HG02759 (cell line): ENCODE measurements around the gene CFAP107.

ENCODE experiments used
- ATAC-seq: cut with Tn5 transposase; IDR thresholded peaks from one replicate; pipeline ENCODE4 v1.9.1; 2021; ENCODE audit warnings: mild to moderate bottlenecking, moderate library complexity; ENCODE audit not compliant: unreplicated experiment

CFAP107 gene

DNA sequence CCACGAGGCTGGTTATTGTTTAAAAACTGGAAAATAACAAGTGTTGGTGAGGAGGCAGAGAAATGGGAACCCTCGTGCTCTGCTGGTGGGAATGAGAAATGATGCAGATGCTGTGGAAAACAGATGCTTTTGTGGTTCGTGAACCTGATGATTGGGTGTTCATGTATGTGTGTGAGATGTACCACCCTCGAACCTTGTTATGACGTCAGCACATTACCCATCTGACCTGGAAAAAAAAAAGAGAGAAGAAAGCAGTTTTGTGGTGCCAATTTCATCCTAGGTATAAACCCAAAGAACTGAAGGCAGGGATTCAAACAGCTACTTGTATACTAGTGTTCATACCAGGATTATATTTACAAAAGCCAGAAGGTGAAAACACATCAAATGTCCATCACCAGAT lies 6.4 kb upstream of the CFAP107 start:
- ATAC-seq, result no peak

DNA sequence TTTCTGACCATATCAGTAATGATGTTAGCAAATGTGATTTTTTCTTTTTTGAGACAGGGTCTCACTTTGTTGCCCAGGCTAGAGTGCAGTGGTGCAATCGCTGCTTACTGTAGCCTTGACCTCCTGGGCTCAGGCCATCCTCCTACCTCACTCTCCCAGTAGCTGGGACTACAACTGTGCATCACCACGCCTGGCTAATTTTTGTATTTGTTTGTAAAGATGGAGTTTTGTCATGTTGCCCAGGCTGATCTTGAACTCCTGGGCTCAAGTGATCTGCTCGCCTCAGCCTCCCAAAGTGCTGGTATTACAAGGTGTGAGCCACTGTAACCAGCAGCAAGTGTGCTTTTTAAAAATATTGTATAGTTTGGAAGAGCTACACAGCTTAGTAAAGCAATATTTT lies 4.1 kb upstream of the CFAP107 start:
- ATAC-seq, result no peak

DNA sequence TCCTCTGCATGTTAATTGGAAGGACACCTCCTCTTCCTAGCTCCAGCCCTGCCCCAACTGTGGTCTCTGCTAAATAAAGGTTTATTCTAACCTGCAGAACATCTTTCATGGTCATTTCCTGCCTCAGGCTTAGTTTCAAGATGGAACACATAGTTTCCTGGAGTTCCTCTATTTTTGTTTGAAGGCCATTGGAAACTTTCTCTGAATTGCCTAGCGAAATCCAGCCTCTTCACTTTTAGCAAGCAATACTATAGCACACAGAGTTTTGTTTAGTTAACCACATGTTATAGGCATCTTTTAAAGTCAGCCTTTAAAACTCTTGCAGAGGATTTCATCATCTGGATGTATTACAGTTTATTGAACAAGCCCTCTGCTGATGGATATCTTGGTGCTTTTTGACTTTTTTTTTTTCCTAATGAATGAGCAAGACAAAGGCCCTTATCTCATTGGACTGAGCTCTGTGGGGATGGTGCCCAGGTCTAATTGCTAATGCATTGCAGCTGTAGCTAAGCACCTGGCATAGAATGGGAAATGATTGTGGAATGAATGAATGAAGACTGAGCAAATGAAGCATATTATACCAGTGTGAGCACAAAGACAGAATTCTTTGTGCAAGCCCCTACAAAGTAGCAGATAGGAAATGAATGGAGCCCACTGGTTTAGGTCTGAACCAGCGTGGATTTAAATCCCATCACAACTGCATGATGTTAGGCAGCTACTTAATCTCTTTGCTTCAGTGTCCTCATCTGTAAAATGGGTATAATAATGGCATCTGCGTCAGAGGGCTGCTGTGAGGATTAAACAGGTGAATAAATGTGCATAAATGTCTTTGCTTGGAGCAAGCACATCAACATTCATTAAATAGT lies 641 bp upstream of the CFAP107 start:
- ATAC-seq, result no peak

DNA sequence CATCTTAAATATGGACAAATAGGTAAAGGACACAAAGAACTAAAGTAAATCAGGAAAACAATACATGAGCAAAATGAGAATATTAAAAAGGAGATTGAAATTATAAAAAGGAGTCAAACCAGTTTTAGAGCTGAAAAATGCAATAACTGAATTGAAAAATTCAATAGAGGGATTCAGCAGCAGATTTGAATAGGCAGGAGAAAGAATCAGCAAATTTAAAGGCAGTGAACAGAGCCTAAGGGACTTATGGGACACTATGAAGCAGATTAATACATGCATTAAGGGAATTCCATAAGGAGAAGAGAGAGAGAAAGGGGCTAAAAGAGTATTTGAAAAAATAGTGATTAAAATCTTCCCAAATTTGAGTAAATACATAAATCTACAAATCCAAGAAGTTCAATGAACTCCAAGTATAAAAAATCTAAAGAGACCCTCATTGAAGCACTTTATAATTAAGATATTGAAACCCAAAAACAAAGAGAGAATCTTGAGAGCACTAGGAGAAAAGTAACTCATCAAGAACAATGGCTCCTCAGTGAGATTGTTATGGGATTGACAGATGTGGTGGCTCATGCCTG lies 2.9 kb downstream of the CFAP107 start:
- ATAC-seq, result no peak

DNA sequence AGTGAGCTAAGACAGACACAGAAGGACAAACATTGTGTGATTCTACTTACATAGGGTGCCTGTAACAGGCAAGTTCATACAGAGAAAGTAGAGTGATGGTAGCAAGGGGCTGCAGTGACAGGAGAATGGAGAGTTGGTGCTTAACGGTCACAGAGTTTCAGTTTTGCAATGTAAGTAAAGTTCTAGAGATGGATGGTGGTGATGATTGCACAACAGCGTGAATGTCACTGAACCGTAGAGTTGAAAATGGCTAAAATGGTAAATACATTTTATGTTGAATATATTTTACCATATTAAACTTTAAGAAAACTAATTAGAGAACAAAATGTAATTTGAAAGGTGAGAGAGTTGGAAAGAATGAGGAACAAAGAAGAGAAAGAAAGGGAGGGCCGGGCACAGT lies 8.7 kb downstream of the CFAP107 start:
- no peak for ATAC-seq

DNA sequence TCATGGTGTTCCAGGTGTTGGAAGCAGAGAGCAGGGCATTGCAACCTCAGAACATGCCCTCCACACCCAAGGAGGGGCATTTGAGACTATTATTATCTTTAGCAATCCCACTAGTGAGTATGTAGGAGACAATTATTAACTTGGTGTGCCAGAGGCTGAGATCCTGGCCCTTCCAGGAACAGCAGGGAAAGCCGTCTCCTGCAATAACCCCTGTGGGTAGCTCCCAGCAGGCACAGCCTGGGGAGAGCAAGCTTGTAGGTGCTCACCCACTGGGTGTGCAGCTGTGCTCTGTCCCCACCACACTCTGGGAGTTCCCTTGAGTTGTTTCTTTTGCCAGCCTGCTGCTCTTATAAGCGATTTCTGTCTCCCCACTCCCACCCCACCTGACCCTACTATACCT lies 10.3 kb downstream of the CFAP107 start:
- ATAC-seq, result no peak

DNA sequence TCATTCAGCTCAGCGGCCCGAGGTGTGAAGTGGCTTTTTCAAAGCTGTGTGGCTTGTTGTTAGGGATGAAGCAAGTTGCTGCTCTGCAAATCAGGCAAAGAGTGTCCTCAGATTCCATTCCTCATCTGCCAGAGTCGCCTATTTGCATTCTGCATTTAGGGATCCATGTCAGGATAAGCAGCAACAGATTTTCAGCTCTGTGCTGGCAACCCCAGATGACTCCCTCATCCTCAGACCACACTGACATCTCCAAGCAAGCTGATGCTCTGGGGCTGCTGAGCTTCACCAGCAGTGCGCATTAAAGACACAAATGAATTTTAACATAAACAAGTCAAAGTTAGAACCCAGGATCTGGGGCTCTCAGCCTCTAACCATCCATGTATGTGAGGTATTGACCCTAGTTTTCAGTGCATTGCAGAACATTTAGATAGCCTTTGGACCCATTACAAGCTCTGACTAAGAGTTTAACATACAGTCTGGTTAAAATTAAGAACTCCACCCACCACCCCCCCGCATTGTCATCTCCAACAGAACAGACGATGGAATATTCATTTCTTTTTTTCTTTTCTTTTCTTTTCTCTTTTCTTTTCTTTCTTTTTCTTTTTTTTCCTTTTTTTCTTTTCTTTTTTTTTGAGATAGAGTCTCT lies 10.9 kb downstream of the CFAP107 start:
- no peak for ATAC-seq

DNA sequence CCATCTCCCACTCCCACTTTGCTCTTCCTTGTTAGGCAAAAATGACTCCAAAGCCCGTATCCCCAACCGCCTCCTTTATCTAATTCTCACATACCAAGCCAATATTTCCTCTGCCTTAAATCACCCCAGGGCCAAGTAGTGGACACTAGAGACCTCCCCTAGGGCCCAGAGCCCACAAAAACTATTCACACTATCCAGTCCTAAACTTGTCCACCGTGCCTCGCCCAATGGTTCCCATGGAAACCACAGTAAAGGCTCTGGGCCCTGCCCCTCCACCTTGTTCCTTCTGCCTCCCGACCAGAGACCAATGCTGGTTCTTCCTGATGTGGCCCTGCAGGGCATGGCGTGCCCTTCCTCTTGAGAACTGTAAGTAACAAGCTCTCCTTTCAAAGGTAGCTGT lies 11.8 kb downstream of the CFAP107 start:
- no peak for ATAC-seq

DNA sequence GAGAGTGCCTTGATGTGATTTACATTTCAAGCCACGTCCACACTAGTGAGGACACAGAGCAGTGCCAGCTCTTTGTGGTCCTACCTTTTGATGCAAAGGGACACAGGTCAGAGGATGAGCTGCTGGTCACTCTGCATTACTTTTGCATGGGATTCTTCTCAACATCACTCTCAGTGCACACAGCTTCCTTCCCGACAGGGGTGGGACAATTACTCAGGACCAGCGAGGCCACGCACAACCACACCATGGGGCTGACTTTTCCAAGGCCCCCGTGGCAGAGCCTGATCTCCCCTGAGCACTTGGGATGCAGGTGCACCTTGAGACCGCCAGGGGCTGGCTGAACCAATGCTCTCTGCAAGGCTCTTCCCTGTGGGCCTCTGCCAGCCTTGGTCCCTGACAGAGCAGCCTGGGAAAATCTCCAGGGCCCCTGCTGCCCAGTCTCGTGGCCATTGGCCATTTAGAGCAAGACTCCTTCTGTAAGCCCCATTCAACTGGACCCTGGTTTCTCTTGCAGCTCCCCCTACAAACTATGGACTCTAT lies 14.3 kb downstream of the CFAP107 start:
- no peak for ATAC-seq

DNA sequence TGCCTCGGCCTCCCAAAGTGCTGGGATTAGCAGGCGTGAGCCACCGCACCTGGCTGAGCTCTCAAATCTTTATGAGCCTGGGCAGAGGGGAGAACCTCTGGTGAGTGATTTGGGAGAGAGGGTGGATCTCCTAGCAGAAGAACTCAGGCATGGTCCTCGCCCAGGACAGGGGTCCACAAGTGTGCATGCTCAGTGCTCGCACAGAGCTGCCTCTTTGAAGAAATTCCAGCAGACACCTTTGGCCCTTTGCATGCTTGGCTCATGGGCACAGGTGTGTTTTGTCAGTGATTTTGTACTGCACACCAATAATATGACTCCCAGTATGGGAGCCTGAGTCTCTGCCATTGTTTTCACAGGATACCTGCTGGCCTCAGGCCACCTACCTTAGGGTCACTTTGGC lies 15.8 kb downstream of the CFAP107 start:
- ATAC-seq, result no peak

DNA sequence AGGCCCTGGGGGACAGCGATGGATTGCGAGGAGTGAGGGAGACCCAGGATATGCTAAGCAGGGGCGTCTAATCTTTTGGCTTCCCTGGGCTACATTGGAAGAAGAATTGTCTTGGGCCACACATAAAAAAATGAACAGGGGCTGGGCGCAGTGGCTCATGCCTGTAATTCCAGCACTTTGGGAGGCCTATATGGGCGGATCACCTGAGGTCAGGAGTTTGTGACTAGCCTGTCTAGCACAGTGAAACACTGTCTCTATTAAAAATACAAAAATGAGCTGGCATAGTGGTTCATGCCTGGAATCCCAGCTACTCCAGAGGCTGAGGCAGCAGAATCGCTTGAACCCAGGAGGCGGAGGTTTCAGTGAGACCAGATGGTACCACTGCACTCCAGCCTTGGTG lies 16.8 kb downstream of the CFAP107 start:
- ATAC-seq, result no peak

DNA sequence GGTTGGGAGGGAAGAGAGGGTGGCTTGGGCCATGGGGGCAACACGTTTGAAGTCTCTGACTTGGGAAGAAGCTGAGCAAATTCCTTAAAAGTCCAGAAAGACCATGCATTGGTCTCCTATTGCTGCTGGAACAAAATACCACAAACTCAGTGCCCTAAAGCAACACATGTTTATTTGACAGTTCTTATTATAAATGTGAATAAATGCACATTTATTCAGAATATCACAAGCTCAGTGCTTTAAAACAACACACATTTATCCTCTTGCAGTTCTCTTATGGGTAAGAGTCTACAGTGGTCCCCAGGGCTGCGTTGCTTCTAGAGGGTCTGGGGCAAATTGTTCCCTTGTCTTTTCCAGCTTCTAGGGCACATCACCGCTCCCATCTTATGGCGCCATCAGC lies 17.5 kb downstream of the CFAP107 start:
- ATAC-seq, result no peak

DNA sequence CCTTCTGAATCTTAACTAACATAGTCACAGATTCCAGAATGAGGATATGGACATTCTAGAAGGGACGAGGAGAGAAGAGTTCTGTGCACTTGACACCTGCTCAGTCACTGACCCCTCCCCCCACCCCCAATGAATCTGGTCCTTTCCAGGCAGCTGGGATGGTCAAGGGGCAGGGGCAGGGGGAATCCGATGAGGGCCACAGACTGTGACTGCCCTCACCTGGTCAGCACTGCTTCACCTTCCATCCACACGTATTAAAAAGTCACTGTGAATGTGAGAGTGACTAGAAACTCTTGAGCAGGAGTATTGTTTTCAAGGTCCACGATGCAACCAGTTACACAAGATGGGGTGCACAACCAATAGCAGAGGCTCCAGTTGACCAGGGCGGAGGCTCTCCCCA lies 18.0 kb downstream of the CFAP107 start:
- no peak for ATAC-seq

DNA sequence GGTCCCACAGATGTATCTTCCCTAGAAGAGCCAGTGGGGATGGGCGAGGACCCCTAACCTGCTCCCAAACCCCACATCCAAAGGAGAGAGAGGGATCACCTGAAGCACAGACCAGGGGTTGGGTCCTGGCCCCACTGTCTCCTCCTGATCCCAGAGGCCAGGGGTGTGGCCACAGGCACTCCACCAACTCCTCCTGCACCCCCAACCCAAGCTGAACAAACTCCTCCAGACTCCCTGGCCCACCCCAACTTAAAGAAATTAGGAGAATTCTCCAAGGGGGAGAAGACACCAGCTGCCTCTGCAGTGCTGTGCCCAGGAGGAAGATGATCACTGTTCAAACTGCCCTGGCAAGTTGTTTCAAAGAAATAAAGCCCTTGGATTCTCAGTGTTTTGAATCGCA lies 23.0 kb downstream of the CFAP107 start:
- no peak for ATAC-seq

DNA sequence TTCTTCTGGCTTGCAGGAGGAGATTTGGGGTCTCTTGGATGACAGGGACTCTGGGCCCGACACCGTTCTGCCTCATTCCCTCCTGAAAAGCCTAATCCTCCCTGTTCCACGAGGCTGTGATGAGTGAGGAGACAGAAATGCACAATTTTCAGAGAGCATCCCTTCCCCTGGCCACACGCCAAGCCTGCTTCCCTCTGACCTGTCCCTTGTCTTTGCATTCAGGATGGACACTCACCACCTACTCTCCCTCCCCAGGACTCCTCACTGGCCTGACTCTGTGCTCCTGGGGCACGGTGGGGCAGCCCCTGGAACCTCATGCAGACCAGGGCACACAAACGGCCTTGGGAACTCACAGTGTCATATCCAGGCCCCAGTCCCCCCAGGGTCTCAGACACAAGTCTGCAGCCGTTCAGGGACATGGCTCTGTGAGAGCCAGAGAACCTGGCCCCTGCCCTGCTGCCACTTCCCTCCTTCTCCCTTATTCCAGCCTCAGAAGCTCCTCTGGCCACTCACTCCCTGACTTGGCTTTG lies 24.0 kb downstream of the CFAP107 start:
- ATAC-seq, result no peak

DNA sequence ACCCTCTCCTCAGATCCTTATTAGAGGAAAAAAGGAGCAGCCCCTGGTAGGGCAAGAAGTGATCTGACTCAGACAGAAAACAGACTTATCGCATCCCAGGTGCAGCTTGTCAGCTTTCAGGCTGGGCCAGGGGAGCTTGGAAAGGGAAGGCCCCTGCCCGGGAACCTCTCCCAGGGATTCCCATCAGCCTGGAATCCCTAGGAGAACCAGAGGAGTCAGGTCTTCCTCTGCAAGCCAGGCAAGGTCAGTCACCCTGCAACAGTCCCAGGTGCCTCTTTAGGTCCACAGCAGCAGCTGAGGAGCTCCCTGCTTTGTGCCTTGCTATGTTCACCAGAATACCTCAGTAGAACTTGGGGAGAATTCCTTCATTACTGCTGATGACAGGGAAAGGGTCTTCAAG lies 24.6 kb downstream of the CFAP107 start:
- no peak for ATAC-seq

DNA sequence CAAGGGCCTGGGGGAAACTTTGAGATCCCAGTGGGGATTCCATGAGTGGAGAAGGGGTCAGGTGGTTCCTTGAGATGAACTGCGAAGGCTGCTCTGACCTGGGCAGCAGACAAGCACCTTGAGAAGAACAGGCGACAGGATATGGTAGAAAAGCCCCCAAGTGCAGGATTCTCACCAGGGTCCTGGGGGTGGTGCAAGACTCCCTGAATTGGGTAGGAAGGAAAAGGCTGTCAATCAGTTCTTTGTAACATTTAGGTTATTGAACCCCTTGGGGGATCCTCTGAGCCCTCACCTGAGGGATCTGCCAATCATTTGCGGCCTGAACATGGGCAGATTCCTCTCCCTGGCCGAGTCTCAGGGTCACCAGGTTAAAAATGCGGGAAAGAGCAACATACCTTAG lies 25.2 kb downstream of the CFAP107 start:
- no peak for ATAC-seq

DNA sequence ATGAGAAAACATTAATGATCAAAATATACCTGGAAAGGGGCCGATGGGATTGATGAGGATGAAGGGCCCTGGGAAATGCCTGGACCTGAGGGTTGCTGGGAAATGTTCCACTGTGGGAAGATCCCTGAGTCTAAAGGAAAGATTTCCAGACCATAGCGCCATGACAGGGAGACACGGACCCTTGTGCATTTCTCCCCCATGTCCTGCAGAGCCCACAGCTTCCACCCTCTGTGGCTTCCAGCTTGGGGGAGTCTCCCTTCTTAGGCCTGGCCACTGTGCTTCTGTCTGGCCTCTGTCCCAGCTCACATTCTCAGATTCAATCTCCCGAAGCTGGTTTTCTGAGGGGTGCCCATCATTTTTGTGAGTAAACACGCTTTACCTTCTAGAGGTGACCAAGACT lies 26.5 kb downstream of the CFAP107 start:
- ATAC-seq, result no peak

DNA sequence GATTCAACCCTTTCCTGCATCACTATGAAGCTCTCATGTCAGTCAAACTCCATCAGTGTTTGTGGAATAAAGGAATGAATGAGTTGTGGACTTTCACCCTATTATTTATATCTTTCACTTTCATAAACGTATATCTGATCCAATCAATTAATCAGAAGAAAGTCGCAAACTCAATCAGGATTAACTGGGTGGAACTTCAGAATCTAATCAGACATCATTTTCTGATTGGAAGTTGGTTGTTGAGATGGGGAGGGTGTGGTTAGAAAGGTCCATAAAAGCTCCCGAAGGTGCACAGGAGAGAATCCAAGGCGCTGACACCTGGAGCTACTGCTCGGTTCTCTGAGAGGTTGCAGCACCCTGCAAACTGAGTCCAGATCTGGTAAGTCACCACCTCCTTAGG lies 27.4 kb downstream of the CFAP107 start, which contains the start of gene PRAMEF12:
TSS of gene PRAMEF12 (plus strand) at position 301 of the 400 bp plus-strand sequence. CDS start 1,130 bp downstream, outside the sequence.
- ATAC-seq, result no peak

DNA sequence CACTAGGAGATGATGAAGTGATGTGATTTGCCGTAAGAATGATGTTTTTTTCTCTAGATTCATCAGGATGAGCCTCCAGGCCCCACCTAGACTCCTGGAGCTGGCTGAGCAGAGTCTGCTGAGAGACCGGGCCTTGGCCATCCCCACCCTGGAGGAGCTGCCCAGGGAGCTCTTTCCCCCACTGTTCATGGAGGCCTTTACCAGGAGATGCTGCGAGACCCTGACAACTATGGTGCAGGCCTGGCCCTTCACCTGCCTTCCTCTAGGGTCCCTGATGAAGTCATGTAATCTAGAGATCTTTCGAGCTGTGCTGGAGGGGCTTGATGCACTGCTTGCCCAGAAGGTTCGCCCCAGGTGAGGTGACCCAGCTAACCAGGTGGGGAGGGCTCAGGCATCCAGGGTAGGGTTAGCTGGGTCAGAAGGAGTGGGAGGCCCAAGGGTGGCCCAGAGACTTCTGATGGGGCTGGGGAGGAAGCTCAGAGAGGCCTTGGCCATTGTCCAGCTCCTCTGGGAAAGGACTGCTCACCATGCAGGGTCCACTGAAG lies 28.9 kb downstream of the CFAP107 start:
- ATAC-seq, result no peak

DNA sequence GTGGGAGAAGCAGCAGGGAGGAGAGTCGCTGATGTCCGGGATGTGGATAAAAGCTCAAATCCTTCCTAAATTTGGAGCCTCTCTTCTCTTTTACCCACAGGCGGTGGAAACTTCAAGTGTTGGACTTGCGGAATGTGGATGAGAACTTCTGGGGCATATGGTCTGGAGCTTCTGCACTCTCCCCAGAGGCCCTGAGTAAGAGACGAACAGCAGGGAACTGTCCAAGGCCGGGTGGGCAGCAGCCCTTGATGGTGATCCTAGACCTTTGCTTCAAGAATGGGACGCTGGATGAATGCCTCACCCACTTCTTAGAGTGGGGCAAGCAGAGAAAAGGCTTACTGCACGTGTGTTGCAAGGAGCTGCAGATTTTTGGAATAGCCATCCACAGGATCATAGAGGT lies 29.4 kb downstream of the CFAP107 start:
- no peak for ATAC-seq
